ENCODE measurements around the gene CASR.

The CASR gene

DNA sequence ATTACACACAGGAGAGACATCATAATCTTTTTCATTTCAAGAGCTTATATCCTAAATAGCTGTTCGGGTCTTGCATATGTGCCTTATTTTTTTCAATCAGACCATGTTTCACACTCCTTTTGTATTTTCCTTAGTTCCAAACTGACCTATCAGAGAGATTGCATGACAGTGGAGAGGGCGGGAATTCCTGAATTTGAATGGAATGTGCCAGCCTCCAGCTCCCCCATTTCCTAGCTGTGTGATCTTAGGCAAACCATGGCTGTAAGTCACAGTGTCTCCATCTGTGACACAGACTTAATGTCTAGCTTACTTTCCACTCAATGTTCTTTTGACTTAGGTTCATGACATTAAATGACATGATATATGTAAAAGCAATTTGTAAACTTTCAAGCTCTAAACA, 79.6 kb downstream of the CASR start:
- no peak for DNase-seq

DNA sequence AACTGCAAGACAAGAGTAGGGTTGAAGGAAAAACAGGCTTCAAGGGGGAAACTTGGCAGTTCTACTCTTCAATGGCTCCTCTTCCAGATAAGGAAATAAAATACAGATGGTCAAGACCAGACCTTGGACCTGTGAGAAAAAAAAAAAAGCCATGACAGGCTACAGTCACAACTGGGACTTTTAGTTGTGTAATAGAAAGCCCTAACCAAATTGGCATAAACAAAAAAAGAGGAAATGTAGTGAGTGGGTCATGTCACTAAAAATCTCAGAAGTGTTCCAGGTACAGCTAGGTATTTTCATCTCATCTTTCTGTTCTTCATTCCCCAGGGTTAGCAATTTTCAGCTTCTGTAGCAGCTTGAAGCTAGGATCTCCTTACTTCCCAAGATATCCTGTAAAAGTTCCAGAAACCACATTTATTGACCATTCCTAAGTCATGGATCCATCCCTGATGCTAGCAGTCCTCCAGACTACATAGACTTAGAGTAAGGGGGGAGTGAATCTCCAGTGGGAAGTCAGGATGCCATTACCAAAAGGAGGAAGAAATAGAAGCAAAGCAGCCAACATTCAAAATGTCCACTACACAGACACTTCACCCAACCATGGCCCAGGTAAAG, 80.6 kb downstream of the CASR start:
- DNase-seq, result no peak

DNA sequence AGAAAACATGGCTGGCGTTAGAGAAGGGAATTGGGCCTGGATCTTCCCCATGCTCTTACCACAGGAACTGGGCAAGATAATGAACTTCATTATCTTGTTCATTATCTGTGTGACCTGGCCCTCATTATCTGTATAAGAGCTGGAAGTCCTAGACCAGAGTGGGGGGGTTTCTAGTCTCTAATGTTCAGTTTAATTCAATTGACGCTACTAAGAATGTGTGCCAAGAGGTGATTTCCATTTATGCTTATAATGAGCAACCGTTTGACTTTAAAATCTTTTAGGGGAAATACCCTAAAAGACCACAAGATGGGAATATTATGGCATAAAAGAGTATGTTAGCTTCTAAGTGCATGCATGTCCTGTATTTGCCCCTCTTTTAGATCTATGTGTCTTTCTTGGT, 82.5 kb downstream of the CASR start:
- no peak for DNase-seq

DNA sequence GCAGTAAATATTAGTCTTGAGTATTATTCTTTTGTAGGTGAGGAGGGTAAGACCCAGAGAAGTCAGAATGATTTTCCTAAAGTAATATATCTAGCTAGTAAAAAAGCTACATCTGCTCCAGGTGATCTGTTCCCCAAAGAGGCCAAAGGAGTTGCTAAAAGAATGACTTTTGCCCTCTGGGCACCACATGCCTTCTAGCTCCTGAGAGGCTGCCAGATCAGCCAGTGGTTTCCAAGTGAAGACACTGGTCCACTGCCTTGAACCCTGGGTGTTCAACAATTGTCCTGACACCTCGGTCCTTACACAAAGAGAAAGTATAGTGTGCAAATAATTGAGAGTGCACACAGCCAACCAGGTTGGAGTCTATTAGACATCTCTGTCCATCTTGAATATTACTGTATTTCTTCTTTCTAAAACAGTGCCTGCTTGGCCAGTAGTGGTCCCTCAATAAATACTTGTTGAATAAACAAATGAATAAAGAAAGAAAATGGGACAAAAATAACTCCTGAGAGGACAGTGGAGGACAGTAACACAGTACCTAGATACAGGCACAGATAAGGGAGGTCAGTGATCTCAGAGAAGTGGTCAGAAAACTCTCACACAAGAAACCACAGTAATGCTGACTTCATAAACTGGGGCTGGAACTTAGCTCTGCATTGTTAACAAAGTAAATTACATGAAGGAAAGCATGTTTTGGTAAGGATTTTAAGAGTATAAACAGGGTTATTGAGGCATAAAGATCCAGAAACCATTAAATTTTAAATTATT, 85.0 kb downstream of the CASR start:
- DNase-seq, result no peak

DNA sequence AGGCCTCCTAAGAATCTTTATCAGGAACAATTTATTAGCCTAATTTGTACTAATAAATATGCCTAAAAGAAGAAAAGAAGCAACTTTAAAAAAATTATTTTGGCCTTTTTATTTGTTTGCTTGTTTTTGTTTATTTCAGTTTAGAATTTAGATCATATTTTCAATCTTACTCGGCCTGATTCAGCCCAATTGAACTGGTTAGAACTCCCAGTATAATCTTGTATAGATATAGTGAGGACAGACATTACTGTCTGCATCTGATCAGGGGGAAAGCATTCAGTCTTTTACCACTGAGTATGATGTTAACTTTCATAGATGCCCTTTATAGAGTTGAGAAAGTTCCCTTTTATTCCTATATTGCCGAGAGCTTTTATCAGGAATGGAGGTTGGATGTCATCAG, 85.6 kb downstream of the CASR start:
- DNase-seq, result no peak

DNA sequence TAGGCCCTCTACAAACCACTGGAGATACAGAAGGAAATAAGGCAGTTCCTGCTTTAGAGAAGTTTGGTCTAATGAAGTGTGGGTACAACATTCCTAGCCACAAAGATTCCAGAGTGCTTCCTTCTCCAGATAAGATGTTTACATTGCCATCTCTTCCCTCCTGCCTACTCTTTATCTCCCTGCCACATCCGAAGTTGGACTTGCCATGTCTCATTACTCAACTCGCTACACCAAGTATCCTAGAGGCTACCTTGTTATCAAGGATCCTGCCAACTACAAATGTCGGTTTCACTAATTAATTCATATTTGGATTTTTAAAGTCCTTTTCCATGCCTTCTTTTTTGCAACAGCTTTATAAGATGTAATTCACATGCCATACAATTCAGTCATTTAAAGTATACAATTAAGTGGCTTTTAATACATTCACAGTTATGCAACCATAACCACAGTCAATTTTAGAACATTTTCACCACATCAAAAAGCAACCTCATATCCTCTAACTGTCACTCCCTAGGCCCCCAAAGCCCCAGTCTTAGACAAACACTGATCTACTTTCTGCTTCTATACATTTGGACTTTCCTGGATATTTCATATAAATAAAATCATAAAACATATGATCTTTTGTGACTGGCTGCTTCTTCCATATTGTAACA, 87.9 kb downstream of the CASR start:
- no peak for DNase-seq

DNA sequence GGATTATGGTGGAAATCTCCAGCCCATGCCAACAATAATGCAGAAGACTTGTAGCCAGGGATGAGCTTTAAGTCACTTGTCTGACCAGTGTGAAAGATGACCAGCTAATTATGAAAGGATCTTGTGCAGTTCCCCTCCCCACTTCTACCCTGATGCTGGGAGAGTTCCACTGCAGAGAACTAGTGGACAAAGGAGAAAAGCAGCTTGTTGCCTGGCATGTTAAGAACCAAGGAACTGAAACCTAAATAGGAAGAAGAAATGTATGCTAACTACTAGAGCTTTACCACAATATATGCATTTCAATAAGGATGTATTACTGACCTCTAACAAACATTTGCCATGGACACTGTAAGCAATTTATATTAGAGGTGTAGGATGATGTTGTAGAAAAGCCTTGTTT, 89.4 kb downstream of the CASR start:
- no peak for DNase-seq

DNA sequence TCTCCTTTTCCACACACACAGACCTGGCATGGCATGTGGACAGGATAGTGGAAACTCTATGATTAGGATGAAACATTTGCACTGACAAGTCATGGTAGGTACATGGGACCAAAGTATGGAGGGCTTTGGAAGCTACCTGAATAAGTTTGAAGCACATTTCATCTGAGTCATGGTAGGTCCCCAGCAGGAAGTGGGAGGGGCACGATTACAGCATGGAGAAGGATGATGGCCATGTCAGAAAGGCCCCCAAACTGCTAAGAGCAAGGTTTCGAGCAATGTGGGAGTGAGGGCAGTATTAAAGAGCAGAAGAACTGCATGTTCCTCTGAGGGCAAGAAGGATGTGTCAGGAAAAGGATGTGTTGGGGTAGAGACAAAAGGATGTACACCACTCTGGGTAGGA, 90.0 kb downstream of the CASR start:
- no peak for DNase-seq

DNA sequence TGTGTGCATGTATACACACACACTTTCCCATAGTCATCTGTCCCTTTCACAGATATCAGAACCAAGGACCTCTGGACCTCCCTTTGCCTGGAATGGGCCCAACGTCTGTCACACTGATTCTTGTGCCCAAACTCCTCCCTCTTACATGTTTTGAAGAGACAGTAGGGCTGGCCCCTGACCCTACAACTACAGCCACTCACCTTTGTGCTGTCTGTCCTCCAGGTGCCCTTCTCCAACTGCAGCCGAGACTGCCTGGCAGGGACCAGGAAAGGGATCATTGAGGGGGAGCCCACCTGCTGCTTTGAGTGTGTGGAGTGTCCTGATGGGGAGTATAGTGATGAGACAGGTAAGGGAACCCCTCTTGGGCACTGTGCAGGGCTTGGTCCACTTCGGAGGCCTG, 98.4 kb downstream of the CASR start:
- DNase-seq, result no peak

DNA sequence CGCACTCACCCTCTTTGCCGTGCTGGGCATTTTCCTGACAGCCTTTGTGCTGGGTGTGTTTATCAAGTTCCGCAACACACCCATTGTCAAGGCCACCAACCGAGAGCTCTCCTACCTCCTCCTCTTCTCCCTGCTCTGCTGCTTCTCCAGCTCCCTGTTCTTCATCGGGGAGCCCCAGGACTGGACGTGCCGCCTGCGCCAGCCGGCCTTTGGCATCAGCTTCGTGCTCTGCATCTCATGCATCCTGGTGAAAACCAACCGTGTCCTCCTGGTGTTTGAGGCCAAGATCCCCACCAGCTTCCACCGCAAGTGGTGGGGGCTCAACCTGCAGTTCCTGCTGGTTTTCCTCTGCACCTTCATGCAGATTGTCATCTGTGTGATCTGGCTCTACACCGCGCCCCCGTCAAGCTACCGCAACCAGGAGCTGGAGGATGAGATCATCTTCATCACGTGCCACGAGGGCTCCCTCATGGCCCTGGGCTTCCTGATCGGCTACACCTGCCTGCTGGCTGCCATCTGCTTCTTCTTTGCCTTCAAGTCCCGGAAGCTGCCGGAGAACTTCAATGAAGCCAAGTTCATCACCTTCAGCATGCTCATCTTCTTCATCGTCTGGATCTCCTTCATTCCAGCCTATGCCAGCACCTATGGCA, 100.5 kb downstream of the CASR start:
- no peak for DNase-seq

DNA sequence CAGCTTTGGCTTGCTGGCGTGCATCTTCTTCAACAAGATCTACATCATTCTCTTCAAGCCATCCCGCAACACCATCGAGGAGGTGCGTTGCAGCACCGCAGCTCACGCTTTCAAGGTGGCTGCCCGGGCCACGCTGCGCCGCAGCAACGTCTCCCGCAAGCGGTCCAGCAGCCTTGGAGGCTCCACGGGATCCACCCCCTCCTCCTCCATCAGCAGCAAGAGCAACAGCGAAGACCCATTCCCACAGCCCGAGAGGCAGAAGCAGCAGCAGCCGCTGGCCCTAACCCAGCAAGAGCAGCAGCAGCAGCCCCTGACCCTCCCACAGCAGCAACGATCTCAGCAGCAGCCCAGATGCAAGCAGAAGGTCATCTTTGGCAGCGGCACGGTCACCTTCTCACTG, 101.0 kb downstream of the CASR start:
- DNase-seq, result no peak

DNA sequence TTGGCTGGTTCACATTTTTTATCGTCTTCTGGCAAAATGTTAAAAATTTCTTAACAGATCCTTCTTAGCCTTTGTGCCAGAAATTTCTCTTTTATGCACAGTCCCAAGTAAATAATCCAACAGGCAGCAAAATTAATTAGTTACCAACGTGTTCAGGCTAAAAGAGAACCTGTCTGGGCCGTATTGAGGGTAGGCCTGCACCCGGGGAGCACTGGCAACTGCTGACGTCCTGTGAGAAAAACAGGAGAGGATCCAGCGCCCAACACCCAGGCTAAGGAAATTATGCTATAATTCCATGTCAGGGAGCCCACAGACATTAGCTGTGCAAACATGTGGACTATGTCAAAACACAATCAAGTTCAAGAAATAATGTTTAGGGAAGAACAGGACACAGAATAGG, 110.9 kb downstream of the CASR start:
- DNase-seq, result no peak

DNA sequence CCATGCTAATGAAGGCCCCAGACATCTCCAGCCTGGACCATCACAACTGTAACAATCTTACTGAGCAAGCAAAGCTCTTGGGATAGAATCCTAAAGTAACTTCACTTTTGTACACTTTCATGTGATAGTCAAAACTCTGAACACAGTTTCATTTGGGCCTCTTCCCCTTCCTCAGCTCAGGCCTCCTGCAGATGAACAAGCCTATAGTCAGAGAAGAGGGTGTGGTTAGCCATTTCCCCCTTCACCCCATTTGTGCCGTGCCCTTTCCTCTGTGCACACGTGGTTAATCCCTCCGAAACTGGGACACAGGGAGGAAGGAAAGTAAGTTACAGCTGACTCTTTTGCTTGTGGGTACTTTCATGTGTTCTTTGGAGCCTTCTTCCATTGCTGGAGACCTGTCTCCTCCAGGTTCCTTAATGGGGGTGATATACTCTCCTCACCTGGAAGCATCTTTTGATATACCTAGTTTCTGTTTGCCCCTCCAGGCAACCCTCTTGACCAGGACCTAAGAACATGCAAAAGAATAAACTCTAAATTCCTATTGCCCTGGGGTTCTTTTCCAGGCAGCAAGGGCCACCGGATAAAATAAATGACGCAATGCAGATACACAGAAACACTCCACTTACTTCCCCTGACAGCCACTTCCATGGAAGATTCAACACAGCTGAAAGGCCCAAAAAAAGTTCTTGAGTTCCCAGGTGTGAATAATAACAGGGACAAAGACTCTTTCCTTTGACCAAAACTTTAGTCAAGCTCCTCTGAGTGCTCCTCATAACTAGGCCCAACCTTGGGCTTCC, 112.0 kb downstream of the CASR start:
- no peak for DNase-seq

DNA sequence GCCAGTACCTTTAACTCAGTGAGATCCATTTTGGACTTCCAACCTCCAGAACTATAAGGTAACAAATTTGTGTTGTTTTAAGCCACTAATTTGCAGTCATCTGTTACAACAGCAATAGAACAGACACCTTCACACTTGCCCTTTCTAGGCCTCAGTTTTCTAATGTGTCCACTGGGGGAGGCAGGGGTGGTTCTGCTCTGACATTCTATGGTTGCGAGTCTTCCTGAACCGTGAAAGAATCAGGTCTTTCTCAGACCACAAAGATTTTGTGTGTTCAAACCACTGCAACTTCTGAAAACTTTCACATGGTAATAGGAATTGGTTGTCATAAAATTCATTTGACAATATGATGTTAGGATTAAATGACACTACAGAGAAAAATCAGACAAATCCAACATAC, 114.8 kb downstream of the CASR start:
- no peak for DNase-seq

DNA sequence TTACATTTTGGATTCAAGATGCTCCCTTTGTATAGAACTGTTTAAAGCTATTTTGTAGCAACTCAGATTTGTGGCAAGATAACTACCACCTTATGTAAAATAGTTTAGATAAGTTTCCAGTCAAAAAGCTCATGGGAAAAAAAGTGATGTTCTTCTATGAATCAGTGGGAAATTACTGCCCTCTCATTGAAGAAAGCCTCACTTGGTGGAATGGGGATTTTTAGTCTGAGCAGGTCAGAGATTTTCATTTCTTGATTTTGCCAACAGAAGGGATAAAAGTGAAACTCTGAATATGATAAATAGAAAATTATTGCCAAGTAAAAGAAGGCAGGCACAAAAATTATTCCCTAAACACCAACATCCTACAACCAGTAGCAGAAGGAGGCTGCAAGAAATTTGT, 115.7 kb downstream of the CASR start:
- no peak for DNase-seq

DNA sequence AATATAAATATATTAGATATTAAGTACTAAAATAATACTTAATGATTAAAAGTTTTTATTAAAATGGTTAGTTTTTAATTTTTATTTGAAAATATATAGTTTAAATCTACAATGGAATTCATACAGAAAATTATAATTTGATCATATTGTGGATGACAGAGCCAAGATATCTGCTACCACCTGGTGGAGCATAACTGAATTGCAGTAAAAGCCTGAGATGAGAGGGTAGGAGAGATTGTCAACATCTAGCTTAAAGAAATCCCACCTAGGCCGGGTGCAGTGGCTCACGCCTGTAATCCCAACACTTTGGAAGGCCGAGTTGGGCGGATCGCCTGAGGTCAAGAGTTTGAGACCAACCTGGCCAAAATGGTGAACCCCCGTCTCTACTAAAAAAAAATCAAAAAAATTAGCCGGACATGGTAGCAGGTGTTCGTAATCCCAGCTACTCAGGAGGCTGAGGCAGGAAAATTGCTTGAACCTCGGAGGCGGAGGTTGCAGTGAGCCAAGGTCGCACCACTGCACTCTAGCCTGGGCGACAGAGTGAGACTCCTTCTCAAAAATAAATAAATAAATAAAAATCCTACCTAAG, 116.5 kb downstream of the CASR start:
- peak; percentile 78 for DNase-seq

DNA sequence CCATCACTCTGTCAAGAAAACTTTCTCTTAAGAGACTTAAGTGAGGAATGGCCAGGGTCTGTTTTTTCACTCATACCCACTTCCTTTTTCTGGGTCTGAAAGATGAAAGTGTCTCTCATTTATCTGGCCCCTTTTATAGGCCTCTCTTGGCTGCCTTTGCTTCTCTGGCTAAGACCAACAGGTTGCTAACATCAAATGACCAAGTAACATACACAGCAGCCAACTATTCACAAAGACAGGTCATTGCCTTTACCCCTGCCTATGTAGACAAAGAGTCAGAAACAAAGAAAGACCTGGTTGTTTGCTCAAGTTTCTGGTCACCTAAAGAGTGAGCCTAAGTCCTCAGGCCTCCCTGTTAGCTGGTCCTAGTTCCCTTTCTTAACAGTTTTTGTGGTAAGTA, 117.6 kb downstream of the CASR start:
- peak; percentile 5 for DNase-seq

DNA sequence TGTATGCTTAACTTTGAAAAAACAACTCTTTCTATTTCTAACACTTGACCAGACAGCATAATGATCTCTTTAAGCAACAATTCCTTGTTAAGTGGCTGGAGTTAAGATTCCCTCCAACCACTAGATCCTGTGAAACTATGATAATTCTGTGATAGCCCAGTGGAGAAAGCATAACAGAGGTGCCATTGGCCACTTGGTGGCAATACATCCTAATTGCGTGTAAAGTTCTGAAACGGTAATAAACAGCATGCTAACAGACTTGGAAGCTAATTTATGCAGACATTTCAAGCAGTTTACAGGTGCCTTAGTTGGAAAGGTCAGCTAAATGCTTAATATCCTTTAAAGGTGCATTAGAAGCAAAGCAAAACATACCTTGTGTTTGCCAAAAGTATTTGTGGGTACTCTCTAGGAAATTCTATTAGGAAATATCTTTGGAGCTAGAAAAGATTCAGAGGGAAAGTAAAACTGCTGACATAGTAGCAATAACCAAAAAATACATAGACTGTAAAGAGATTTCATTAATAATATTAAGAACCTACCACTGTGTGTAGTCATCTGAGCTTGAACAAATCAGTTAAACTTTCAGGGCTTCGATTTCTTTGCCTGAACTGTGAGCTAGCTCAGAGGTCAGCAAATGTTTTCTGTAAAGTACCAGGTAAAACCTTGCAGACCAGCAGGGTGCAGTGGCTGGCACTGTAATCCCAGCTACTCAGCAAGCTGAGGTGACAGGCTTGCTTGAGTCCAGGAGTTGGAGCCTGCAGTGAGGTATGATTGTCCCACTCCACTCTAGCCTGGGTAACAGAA, 122.6 kb downstream of the CASR start:
- DNase-seq, result peak; percentile 34

DNA sequence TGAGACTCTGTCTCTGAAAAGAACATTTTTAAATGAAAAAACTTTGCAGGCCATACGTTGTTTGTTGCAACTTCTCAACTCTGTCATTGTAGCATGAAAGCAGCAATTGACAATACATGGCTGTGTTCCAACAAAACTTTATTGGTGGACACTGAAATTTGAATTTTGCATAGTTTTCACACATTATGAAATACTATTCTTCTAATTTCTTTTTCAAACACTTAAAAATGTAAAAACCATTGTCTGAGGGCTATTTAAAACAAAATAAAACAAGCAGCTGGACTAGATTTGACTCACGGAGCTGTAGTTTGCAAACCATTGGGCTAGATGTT, 123.1 kb downstream of the CASR start:
- no peak for DNase-seq

DNA sequence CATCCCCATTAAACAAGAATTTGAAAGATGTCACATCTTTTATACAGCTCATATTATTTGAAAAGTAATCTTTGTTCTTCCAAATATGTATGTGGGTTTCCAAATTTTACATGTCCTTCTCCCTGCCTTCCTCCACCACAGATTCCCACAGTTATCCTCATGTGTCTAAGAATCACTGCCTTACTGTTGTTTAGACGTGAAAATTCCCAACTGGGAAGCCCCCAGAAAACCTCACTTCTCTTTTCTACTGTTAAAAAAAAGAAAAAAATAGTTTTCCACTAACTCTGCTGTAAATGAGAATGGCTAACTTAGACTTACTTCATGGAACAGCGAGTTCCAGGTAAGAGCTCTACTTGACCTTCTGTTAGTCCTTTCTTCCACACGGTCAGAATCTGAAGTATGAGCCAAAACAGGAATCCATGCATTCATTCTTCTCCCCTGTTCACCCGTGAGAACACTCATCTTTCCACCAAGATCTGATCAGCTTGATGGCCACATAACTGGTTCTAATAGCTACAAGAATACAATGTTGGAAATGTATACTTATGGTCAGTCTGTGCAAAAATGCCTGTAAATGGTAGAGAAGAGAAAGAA, 123.7 kb downstream of the CASR start:
- no peak for DNase-seq

DNA sequence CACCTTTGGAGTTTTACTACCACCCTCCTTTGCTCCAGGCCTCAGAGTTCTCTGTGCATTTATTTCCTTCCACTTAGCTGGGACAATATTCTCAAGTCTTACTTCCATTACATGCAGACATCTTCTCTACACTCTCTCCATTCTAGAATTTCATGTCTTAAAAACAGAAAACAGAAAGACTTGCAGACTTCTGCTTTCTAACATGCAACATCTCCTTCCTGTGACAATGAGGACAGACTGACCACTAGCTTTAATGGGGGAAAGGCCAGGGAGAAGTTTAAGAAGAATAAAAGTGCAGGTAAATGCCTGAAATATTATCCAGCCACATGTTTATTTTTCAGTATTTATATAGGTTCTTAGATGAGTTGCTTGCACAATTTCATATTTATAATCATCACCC, 124.5 kb downstream of the CASR start:
- no peak for DNase-seq

DNA sequence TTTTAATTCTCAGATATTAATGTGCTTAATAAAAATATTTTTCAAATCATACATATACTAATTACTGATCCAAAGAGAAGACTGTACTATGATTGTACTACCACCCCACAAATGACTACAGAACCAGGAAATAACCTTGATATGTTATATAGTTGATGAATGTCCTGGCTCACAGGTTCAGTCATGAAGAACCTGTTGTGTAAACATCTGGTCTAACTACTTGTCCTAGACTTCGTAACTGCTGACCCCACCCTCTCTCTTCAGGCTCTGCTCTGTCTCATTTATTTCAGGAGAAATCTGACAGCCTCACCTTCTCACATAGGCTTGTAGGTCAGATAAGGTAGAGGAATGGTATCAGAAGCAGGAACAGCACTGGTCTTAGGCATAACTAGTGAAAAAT, 126.9 kb downstream of the CASR start:
- no peak for DNase-seq

Measured in NCI-H82 (cell line).